Choroid plexus epithelial cell (primary cell): ENCODE measurements around the gene INPP4A.
A peak's percentile ranks its signal among the peaks of the same experiment; 100 is the strongest.

ENCODE experiments used
- DNase-seq: peaks from one replicate; pipeline ENCODE4 v3.0.0-alpha.2; 2010; ENCODE audit warnings: low read depth
- H3K4me3 ChIP-seq: 2 replicates; pipeline ENCODE4 v1.5.1; 2011; ENCODE audit warnings: low read depth, mild to moderate bottlenecking, control low read depth, low read length, moderate library complexity
- TF ChIP-seq, protein P1 (sequence below): conservative IDR thresholded peaks from 2 replicates; pipeline ENCODE4 v1.5.1; 2011; ENCODE audit warnings: low read depth, mild to moderate bottlenecking, control low read depth, inconsistent platforms, low read length, moderate library complexity

INPP4A gene

DNA sequence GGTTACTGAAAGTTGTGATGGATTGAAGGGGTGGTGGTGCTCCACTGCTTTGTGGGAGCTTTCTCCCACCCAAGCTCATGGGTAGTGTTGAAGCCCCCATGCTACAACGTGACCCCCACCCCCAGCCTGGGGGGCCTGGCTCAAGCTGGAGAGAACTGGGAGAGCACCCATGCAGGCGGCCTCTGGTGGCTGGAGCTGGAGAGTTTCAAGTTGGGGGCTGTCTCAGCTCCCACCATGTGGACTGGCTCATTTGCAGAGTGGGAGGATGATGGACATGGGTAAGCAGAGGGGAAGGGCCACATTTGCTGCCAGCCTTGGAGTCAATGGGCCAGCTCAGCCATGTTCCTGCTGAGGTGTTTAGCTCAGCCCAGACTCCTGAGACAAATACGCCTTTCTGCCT is 62.8 kb downstream of the INPP4A start:
- DNase-seq, result no peak
- TF ChIP-seq, protein P1, sequence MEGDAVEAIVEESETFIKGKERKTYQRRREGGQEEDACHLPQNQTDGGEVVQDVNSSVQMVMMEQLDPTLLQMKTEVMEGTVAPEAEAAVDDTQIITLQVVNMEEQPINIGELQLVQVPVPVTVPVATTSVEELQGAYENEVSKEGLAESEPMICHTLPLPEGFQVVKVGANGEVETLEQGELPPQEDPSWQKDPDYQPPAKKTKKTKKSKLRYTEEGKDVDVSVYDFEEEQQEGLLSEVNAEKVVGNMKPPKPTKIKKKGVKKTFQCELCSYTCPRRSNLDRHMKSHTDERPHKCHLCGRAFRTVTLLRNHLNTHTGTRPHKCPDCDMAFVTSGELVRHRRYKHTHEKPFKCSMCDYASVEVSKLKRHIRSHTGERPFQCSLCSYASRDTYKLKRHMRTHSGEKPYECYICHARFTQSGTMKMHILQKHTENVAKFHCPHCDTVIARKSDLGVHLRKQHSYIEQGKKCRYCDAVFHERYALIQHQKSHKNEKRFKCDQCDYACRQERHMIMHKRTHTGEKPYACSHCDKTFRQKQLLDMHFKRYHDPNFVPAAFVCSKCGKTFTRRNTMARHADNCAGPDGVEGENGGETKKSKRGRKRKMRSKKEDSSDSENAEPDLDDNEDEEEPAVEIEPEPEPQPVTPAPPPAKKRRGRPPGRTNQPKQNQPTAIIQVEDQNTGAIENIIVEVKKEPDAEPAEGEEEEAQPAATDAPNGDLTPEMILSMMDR, result no peak
- H3K4me3 ChIP-seq, result no peak overlapping the region

DNA sequence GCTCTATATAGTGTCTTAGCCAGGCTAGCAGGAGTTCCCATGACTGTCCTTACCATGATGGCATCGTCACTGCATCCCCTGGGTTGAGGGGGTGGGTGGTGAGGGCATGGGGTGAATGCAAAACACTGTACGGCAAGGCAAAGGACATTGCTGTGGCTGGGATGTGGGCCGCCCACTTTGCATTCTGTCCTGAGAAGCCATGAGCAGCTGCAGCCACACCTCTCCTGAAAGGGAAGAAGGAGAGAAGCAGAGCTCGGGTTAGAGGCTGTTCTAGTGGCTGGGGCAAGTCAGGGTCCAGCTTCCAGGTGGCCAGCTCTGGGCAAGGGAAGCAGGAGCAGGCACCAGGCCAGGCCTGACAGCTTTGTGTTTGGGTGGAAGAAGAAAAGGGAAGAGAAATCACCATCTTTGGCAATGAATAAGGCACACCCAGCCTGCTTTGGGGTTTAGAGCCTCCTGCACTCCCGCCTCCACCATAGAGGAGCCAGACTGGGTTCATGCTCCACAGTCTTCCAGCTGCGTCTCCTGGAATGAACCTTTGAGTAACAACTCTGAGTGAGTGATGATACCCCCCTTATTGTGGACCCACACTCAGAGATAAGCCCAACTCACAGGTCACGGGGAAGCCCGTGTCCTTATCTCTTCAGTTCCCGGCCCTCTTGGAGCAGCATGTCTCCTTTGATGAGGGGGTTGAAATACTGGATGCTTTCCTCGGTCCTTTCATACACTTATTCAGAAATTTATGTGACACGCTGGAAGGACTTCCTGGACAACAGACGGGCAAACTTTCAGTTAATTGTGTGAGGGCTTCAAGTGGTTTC is 63.4 kb downstream of the INPP4A start:
- TF ChIP-seq, protein P1, result no peak
- DNase-seq, result peak; percentile 35
- no peak overlapping the region for H3K4me3 ChIP-seq

- no peak overlapping the region for H3K4me3 ChIP-seq
Measured at GRCh38 chr2:98508709-98509066, 64.0 kb downstream of the INPP4A start.

GRCh38 chr2:98509542-98510321 is 65.1 kb downstream of the INPP4A start:
- no peak overlapping the region for H3K4me3 ChIP-seq
- TF ChIP-seq, protein P1, result no peak
- DNase-seq, result no peak

More at GRCh38 chr2:98508709-98509066, 64.0 kb downstream of the INPP4A start:
- TF ChIP-seq, protein P1, result no peak
- DNase-seq, result peak; percentile 93

DNA sequence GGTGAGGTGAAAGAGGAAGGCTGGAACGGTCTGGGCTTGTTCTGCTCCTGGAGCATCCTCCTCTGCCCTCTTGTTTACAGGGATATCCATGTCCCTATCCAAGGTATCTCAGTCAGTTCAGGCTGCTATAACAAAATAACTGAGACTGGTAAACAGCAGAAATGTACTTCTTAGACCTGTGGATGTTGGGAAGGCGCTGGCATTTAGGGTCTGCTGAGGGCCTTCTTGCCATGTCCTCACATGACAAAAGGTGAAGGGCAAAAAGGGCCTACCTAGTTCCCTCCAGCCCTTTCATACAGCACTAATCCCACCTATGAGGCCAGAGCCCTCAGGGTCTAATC is 65.6 kb downstream of the INPP4A start:
- no peak for DNase-seq
- TF ChIP-seq, protein P1, result no peak

DNA sequence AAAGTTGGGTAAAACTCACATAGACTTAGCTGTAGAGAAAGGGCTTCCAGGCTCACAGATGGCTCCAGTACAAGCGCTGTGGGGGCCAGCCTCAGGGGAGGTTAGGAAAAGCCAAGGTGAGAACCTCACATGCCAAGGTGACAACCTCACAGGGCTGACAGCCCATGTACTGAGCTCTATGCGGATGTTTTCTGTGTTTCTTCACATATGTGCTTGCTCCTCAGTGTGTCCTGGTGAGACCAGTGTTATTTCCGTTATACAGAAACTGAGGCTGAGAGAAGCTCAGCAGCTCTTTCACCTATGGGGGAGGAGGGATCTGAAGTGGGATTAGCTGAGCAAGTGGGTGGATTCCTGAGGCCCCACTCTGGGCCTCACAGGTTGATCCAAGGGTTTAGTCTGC is 67.3 kb downstream of the INPP4A start:
- H3K4me3 ChIP-seq, result no peak overlapping the region
- TF ChIP-seq, protein P1, result no peak

More for the DNA sequence above, 65.6 kb downstream of the INPP4A start:
- H3K4me3 ChIP-seq, result no peak overlapping the region

More for the DNA sequence above, 67.3 kb downstream of the INPP4A start:
- no peak for DNase-seq
